Urinary bladder (tissue), 4 donors: ENCODE data around the gene MBD6. TPM values are rescaled to one million over a fixed set of nuclear protein-coding genes. Genes with fewer than 3 reads are reported as not detected.

Source experiments
- DNase-seq: peaks from one replicate; pipeline ENCODE4 v3.0.0-alpha.2; 2015; ENCODE audit errors: extremely low spot score
- H3K27ac ChIP-seq: one replicate; pipeline ENCODE4 v1.5.1; 2013; ENCODE audit warnings: low read depth, mild to moderate bottlenecking, moderate library complexity
- H3K36me3 ChIP-seq: one replicate; pipeline ENCODE4 v1.6.1; 2013; ENCODE audit warnings: mild to moderate bottlenecking, moderate library complexity; ENCODE audit not compliant: insufficient read depth
- H3K4me1 ChIP-seq: one replicate; pipeline ENCODE4 v1.6.1; 2013; ENCODE audit warnings: mild to moderate bottlenecking, moderate library complexity; ENCODE audit not compliant: insufficient read depth
- H3K4me3 ChIP-seq: one replicate; pipeline ENCODE4 v1.5.1; 2013; ENCODE audit warnings: low read depth, low read length
- WGBS: extraction: QIAGEN DNeasy Blood & Tissue Kit; methylation state at CpG from one replicate; pipeline ENCODE4 v1.1.7; 2013; 5-methylcytosine and 5-hydroxymethylcytosine counted together
- polyA plus RNA-seq: library from polyadenylated mRNA; stranded (reverse); fragments of 200-250 nt; gene quantifications from one replicate; pipeline ENCODE4 v1.2.3, GENCODE V29; 2013
- total RNA-seq: library from RNA; depleted of rRNA; stranded (reverse); fragments of >200 nt; gene quantifications from one replicate; pipeline ENCODE4 v1.2.3, GENCODE V29; 2014
- donor health status: healthy with polysubstance abuse.
- donor health status: healthy.

Gene MBD6
- total and polyA plus RNA-seq, 2 donors: 9.6 to 31.1 TPM

GRCh38 chr12:57524814-57525614 is 2.4 kb downstream of the MBD6 start:
- Histone ChIP-seq H3K4me3 (no peak overlapping the region), H3K36me3 (peaks cover 1% of the 10 kb centered on the region), H3K27ac (no peak overlapping the region), H3K4me1 (no peaks in the 10 kb centered on the region)
- 62% methylated on average over 11 of the region's 11 CpGs for WGBS
- DNase-seq: no peak

DNA sequence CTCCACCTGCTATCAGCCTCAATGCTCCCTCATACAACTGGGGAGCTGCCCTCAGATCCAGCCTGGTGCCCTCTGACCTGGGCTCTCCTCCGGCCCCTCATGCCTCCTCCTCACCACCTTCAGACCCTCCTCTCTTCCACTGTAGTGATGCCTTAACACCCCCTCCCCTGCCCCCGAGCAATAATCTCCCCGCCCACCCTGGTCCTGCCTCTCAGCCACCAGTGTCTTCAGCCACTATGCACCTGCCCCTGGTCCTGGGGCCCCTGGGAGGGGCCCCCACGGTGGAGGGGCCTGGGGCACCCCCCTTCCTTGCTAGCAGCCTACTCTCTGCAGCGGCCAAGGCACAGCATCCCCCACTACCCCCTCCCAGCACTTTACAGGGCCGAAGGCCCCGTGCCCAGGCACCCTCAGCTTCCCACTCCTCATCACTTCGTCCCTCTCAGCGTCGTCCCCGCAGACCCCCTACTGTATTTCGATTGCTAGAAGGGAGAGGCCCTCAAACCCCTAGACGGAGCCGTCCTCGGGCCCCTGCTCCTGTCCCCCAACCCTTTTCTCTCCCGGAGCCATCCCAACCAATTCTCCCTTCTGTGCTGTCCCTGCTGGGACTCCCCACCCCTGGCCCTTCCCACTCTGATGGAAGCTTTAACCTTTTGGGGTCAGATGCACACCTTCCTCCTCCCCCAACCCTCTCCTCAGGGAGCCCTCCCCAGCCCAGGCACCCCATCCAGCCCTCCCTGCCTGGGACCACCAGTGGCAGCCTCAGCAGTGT is 3.2 kb downstream of the MBD6 start:
- no peak overlapping the region for H3K4me3 ChIP-seq
- H3K4me1 ChIP-seq: no peaks in the 10 kb centered on the region
- WGBS: 81% methylated on average over 16 of the region's 16 CpGs
- H3K27ac ChIP-seq: no peak overlapping the region
- no peak for DNase-seq
- peaks cover 4% of the 10 kb centered on the region for H3K36me3 ChIP-seq

DNA sequence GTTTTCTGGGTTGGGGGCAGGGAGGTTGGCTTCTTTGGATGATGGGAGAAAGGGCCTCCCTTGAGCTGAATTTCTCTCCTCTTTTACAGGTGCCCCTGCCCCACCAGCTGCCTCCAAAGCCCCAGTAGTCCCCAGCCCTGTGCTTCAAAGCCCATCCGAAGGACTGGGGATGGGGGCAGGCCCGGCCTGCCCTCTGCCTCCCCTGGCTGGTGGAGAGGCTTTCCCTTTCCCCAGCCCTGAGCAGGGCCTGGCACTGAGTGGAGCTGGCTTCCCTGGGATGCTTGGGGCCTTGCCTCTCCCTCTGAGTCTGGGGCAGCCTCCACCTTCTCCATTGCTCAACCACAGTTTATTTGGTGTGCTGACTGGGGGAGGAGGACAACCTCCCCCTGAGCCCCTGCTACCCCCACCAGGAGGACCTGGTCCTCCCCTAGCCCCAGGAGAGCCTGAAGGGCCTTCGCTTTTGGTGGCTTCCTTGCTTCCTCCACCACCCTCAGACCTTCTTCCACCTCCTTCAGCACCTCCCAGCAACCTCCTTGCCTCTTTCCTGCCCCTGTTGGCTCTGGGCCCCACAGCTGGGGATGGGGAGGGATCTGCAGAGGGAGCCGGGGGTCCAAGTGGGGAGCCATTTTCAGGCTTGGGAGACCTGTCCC is 4.0 kb downstream of the MBD6 start:
- no peak overlapping the region for H3K27ac ChIP-seq
- DNase-seq: no peak
- no peaks in the 10 kb centered on the region for H3K4me1 ChIP-seq

DNA sequence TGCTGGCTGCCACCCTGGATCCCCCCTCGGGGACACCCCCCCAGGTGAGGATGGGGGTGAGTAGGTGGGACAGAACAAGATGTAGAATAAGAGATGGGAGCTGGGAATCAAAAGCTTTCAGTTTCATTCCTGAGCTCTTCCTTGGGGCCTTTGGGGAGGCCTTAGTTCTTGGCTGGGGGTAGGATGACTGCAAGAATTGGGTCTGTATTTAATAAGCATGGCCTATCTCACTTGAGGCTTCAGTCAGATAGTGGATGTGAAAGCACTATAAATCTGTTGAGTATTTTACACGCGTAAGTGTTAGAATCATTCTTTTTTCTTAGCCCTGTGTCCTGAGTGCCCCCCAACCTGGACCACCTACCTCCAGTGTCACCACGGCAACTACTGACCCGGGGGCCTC is 4.6 kb downstream of the MBD6 start:
- Histone ChIP-seq H3K27ac (no peak overlapping the region), H3K36me3 (peaks cover 4% of the 10 kb centered on the region)
- 76% methylated on average over 5 of the region's 5 CpGs for WGBS

More for the DNA sequence above, 4.0 kb downstream of the MBD6 start:
- 81% methylated on average over 4 of the region's 4 CpGs for WGBS
- Histone ChIP-seq H3K36me3 (peaks cover 4% of the 10 kb centered on the region), H3K4me3 (no peak overlapping the region)

GRCh38 chr12:57528176-57528575 is 5.6 kb downstream of the MBD6 start:
- Histone ChIP-seq H3K4me3 (no peak overlapping the region), H3K4me1 (no peaks in the 10 kb centered on the region), H3K27ac (no peak overlapping the region), H3K36me3 (peaks cover 4% of the 10 kb centered on the region)
- WGBS: 76% methylated on average over 12 of the region's 12 CpGs
- no peak for DNase-seq

More for the DNA sequence above, 4.6 kb downstream of the MBD6 start:
- Histone ChIP-seq H3K4me3 (no peak overlapping the region), H3K4me1 (no peaks in the 10 kb centered on the region)
- DNase-seq: no peak

- H3K4me1 ChIP-seq: no peaks in the 10 kb centered on the region
- H3K4me3 ChIP-seq: no peak overlapping the region
- peaks cover 5% of the 10 kb centered on the region for H3K36me3 ChIP-seq
- DNase-seq: no peak
- 76% methylated on average over 10 of the region's 10 CpGs for WGBS
- H3K27ac ChIP-seq: no peak overlapping the region
These were observed 6.4 kb downstream of the MBD6 start for GRCh38 chr12:57528831-57529555.

GRCh38 chr12:57529831-57530230 is 7.2 kb downstream of the MBD6 start:
- H3K27ac ChIP-seq: no peak overlapping the region
- H3K4me3 ChIP-seq: no peak overlapping the region
- H3K4me1 ChIP-seq: no peaks in the 10 kb centered on the region
- WGBS: 50% methylated on average over 6 of the region's 6 CpGs
- peaks cover 6% of the 10 kb centered on the region for H3K36me3 ChIP-seq
- DNase-seq: no peak

- Histone ChIP-seq H3K4me1 (no peaks in the 10 kb centered on the region), H3K36me3 (peaks cover 7% of the 10 kb centered on the region), H3K4me3 (no peak overlapping the region), H3K27ac (no peak overlapping the region)
- no peak for DNase-seq
- 72% methylated on average over 5 of the region's 5 CpGs for WGBS
These were observed 7.9 kb downstream of the MBD6 start for GRCh38 chr12:57530396-57531142.

DNA sequence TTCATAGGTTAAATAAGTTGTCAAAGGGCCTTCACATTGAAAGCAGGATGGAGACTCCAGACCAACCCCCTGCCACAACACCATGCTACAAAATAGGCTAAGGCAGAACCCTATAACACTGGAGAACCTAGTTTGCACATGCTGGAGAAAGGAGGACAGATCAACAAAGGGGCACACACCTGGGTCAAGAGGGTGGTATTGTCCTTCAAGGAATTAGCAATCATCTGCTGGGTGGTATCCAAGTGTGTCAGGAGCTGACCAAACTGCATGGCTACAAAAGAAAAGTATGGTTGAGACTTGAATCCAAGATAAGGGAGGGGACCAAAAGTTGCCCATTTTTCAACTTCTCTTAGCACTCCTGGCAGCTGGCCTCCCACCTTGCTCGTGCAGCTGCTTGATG is 9.2 kb downstream of the MBD6 start:
- Histone ChIP-seq H3K27ac (no peak overlapping the region), H3K4me3 (no peak overlapping the region), H3K36me3 (peaks cover 7% of the 10 kb centered on the region), H3K4me1 (no peaks in the 10 kb centered on the region)
- WGBS: 85% methylated on average over 1 of the region's 1 CpG
- no peak for DNase-seq

DNA sequence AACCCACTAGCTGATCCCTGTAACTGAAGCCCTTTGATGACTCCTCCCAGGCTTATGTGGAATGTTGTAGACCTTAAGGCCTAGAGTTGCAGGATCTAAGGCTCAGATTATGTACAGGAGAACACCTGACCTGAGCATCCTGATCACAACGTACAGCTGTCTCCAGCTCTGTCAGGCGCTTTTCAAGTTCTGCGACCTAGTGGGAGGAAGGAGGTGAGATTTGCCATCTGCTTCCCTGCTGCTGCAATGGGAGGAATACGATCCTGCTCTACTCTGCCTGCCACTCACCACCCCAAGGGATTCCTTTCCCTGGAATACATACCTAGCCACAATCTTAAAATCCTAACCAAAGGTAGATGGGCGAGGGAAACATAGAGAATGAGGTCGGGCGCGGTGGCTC is 10.5 kb downstream of the MBD6 start:
- WGBS: 93% methylated on average over 8 of the region's 8 CpGs
- no peaks in the 10 kb centered on the region for H3K4me1 ChIP-seq
- no peak overlapping the region for H3K27ac ChIP-seq
- no peak for DNase-seq
- no peak overlapping the region for H3K4me3 ChIP-seq
- H3K36me3 ChIP-seq: peaks cover 5% of the 10 kb centered on the region

- Histone ChIP-seq H3K36me3 (peaks cover 5% of the 10 kb centered on the region), H3K4me1 (no peaks in the 10 kb centered on the region), H3K27ac (no peak overlapping the region), H3K4me3 (no peak overlapping the region)
- DNase-seq: no peak
- WGBS: 95% methylated on average over 5 of the region's 5 CpGs
These were observed 11.6 kb downstream of the MBD6 start for GRCh38 chr12:57534250-57534649.

- Histone ChIP-seq H3K27ac (no peak overlapping the region), H3K36me3 (peaks cover 5% of the 10 kb centered on the region), H3K4me3 (no peak overlapping the region), H3K4me1 (no peaks in the 10 kb centered on the region)
- 97% methylated on average over 3 of the region's 3 CpGs for WGBS
- DNase-seq: no peak
These were observed 12.4 kb downstream of the MBD6 start for GRCh38 chr12:57534991-57535543.
